ENCODE results near the gene WNT11. TPM values are rescaled to one million over a fixed set of nuclear protein-coding genes. Genes with fewer than 3 reads are reported as not detected.

Gene WNT11
- total RNA-seq, 6 experiments from 2014 or later = not detected

GRCh38 chr11:76208438-76209374 is 2.4 kb upstream of the WNT11 start:
- Mint-ChIP-seq H3K36me3 (ENCODE audit: low read depth) (no peaks in the 10 kb centered on the region), H3K27ac (no peak overlapping the region), H3K9me3 (no peaks in the 10 kb centered on the region), H3K4me1 (ENCODE audit: low read depth) (peaks cover 13% of the 10 kb centered on the region; the same call in 1 of the 2 replicates), H3K27me3 (ENCODE audit: insufficient read depth) (peaks cover 52% of the 10 kb centered on the region), H3K4me3 (peak overlapping the region; percentile 66)
- TF ChIP-seq CTCF (IDR thresholded peaks at IDR 0.05) = peak; percentile 93
- DNase-seq = no peak

- peak; percentile 98 for TF ChIP-seq CTCF (IDR thresholded peaks at IDR 0.05)
- Mint-ChIP-seq H3K4me1 (ENCODE audit: low read depth) (peaks cover 13% of the 10 kb centered on the region; the same call in 1 of the 2 replicates), H3K27me3 (ENCODE audit: insufficient read depth) (peaks cover 47% of the 10 kb centered on the region), H3K4me3 (peak overlapping the region; percentile 83), H3K36me3 (ENCODE audit: low read depth) (no peaks in the 10 kb centered on the region), H3K27ac (no peak overlapping the region; the same call in 1 of the 2 replicates), H3K9me3 (no peaks in the 10 kb centered on the region)
- DNase-seq = peak; percentile 51
These were observed 1.5 kb upstream of the WNT11 start for GRCh38 chr11:76207642-76208401.

GRCh38 chr11:76206077-76206326 is 300 bp downstream of the WNT11 start:
- TF ChIP-seq CTCF (IDR thresholded peaks at IDR 0.05) = no peak
- no peaks in the 10 kb centered on the region for H3K36me3 Mint-ChIP-seq (ENCODE audit: low read depth)
- H3K27ac Mint-ChIP-seq = no peak overlapping the region
- no peaks in the 10 kb centered on the region for H3K9me3 Mint-ChIP-seq
- peaks cover 13% of the 10 kb centered on the region; the same call in 1 of the 2 replicates for H3K4me1 Mint-ChIP-seq (ENCODE audit: low read depth)
- DNase-seq = no peak
- peak overlapping the region; percentile 36; the same call in 1 of the 2 replicates for H3K4me3 Mint-ChIP-seq
- H3K27me3 Mint-ChIP-seq (ENCODE audit: insufficient read depth) = peaks cover 51% of the 10 kb centered on the region

GRCh38 chr11:76205252-76206076 is 838 bp downstream of the WNT11 start:
- no peak for DNase-seq
- H3K4me3 Mint-ChIP-seq = peak overlapping the region; percentile 36; the same call in 1 of the 2 replicates
- no peaks in the 10 kb centered on the region for H3K9me3 Mint-ChIP-seq
- peaks cover 13% of the 10 kb centered on the region; the same call in 1 of the 2 replicates for H3K4me1 Mint-ChIP-seq (ENCODE audit: low read depth)
- TF ChIP-seq CTCF (IDR thresholded peaks at IDR 0.05) = no peak; the same call in 1 of the 2 replicates
- peaks cover 48% of the 10 kb centered on the region for H3K27me3 Mint-ChIP-seq (ENCODE audit: insufficient read depth)
- no peak overlapping the region for H3K27ac Mint-ChIP-seq
- no peaks in the 10 kb centered on the region for H3K36me3 Mint-ChIP-seq (ENCODE audit: low read depth)

- H3K27me3 Mint-ChIP-seq (ENCODE audit: insufficient read depth) = peaks cover 55% of the 10 kb centered on the region
- no peaks in the 10 kb centered on the region for H3K9me3 Mint-ChIP-seq
- H3K36me3 Mint-ChIP-seq (ENCODE audit: low read depth) = no peaks in the 10 kb centered on the region
- peaks cover 13% of the 10 kb centered on the region; the same call in 1 of the 2 replicates for H3K4me1 Mint-ChIP-seq (ENCODE audit: low read depth)
- no peak for DNase-seq
- H3K4me3 Mint-ChIP-seq = no peak overlapping the region
- TF ChIP-seq CTCF (IDR thresholded peaks at IDR 0.05) = no peak
- H3K27ac Mint-ChIP-seq = no peak overlapping the region
These were observed 2.4 kb downstream of the WNT11 start for GRCh38 chr11:76203937-76204336.

Data from HFFc6 (cell line).